GM18868 (cell line): ENCODE data around the gene TMEM151A.
"Not testable (repeated sequence)": the region's sequence is repeated elsewhere in the genome, so short reads cannot be mapped to it uniquely, and the experiment has no call there.

ENCODE experiments used
- ATAC-seq: cut with Tn5 transposase; IDR thresholded peaks from one replicate; pipeline ENCODE4 v1.9.1; 2021; ENCODE audit warnings: mild to moderate bottlenecking, moderate library complexity; ENCODE audit not compliant: unreplicated experiment

Gene TMEM151A

DNA sequence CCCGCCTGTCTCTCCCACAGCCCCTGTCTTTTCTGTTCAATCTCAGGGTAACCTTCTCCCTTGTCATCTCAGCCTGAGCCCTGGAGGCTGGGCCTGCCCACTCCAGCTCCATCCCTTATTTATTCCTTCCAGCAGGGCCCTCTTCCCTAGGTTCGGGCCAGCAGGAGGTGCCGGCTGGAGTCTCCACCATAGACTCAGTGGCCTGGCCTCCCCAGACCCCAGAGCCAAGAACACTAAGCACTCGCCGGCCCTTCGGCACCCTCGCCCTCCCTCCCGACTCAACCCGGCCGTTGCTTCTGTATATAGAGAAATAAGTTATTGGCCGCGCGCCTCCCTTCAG lies 24.7 kb upstream of the TMEM151A start:
- no peak for ATAC-seq

DNA sequence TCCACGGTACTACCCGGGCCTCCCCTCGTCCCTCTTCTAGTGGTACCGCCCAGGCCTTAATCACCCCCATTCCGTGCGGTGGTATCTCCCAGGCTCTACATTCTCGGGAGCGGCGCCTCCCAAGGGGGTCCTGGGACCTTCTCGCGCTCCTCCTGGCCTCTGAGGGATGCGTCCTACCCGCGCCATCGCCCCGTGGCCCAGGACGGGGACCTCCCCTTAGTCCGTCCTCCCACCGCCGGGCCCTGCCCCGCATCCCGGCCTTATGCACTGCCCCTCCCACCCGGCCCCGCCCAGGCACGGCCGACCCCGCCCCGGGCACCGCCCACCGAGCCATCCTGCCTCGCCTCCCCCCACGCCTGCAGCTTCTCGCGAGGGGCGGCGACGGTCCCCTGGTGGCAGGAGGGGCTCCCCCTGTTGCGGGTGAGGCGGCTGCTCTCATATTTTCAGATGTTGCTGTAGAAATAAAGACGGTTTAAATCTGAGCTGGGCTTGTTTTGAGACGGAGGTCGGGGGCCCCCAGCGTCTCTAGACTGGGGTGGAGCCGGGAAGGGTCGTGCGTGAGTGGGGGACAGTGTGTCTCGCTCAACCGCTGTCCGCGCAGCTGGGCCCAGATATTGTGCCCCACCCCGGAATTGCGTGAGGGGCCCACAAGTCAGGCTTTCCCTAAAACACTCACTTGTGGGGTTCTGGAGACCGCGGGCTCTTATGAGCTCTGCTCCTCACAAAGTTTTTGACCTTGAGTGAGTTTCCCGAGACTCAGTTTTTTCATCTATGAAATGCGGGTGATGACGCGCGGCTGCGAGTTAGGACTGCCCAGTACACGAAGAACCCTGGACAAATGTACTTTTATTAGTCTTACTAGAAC lies 24.1 kb upstream of the TMEM151A start:
- ATAC-seq, result peak; percentile 52

DNA sequence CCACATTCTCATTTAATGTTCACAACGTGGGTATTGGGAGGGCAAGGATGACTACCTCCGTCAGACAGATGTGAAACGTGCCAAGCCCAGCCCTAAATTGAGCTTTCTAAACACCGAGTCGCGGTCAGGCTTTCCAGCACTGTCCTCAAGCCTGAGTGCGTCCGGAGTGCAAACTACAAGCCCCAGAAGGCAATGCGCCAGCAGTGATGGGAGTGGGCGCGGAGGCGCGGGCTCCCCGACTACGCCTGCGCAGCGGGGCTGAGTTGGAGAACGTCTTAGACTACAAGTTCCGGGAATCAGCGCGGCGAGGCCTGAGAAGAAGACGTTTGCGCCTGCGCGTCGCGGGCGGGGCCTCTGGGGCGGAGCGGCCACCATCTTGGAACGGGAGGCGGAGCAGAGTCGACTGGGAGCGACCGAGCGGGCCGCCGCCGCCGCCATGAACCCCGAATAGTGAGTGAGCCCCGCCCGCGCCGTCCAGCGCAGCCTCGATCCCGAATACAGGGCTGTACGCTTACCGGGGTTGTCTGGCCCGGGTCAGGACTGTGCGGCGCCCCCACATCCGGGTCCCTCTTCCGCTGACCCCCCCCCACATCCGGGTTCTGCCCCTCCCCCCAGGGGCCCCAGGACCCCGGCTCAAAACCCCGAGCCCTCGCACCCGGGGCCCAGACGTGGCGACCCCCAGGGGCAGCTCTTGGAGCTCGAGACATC lies 23.3 kb upstream of the TMEM151A start, which contains the start of gene RAB1B:
Gene RAB1B (plus strand): TSS at position 396 of the 708 bp plus-strand sequence. CDS start 41 bp downstream, at position 437.
- ATAC-seq, result peak; percentile 76

DNA sequence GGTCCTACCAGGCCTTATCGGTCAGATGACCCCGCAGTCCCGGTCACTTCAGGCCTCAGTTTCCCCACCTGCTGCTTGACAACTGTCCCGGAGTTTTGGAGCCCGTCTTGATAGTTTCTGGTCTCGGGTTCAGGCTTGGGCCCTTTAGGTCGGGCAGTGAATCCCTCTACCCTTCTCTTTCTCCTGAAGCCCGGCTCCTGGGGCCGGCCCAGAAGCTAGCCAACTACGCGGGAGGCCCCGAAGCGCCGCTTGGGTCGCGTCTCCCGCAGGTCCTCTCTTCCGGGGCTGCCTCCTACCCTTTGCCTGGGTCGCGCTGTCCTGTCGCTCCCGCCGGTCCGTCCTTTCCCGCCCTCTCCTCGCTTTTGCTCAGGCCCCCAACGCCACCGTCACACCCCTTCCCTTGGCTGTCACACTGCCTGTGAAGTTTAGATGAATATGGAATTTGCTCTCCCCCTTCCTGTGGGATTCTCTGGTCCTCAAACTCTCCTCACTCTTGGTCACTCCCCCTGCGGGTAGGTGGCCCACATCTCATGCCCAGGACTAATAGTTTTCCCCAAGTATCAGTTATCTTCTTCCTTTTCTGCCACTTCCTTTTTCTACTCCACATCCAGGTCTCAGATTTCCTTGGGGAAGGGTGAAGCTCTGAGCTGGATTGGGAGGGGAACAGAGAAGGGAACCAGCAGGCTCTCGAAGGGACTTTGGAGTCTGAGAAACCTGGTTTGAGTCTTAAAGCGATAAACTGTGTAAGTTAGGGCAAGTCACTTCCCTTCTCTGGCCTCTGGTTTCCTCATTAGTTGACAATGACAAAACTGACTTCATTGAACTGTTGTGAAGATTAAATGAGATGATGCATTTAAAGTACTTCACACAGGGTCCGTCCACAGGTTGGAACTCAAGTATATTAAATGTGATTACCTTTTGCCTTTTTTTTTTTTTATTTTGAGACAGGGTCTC lies 22.5 kb upstream of the TMEM151A start:
- ATAC-seq, result no peak

DNA sequence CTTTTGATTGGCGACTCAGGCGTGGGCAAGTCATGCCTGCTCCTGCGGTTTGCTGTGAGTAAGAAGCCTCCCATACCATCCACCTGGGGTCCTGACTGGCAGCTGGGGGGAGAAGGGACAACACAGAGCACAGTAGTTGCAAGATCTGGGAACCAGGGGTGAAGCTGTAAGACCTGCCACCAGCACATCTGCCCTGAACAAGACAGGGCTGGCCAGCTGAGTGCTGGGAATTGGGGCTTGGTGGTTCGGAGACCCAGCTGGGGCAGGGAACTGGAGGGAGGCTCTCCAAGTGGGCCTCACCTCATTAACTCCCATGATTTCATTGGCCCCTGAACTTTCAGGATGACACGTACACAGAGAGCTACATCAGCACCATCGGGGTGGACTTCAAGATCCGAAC lies 19.9 kb upstream of the TMEM151A start:
- ATAC-seq, result no peak

DNA sequence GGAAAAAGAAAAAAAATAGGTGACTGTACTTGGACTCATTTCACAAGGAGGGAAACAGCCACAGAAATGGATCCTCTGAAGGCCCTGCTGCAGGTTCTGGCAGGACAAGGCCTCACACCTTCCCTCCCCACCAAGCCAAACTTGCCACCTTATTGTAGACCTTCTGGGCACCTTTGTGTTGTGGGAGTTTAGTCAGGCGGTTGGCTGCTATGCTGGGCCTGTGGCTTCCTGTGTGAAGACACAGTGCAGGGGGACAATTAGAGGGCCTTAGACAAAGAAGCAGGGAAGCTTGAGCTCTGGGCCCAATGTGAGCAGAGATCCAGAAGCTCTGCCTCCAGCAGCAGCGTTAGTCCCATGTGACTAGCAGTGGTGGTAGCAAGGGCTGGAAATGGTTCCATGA lies 19.1 kb upstream of the TMEM151A start:
- ATAC-seq, result no peak

DNA sequence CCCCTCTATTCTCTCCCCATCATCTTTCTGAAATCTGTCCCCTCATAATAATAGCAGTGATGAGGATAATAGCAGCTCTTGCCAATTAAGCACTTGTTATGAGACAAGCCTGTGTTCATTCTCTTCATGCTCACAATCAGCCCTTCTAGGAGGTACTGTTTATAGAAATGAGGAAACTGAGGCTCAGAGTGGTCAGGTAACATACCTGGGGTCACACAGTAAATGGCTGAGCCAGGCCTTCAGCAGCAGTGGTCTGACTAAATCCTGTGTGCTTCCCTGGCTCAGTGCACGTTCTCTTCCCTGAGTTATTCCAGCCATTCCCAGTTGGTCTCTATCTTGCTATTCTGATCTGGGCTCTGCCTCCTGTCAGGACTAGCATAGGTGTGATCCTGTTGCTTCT lies 17.5 kb upstream of the TMEM151A start:
- no peak for ATAC-seq

DNA sequence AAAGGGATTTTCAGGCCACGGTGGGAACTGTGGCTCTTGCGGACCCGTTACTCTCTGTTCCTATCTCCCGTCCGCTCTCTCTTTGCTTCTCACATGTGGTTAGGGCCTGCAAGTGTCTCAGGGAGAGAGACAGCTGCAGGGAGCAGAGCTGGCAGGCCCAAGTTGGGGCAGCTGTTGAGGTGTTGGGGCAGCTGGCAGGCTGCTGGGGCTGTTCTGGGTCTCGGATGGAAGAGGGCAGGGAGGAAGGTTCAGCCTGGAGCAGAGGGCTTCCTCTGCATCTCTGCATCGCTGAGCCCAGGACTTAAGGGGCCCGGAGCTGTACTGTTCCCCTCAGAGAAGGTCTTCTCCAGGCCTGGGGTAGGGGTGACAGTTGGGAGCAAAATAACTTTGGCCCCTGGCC lies 16.3 kb upstream of the TMEM151A start:
- ATAC-seq, result no peak

DNA sequence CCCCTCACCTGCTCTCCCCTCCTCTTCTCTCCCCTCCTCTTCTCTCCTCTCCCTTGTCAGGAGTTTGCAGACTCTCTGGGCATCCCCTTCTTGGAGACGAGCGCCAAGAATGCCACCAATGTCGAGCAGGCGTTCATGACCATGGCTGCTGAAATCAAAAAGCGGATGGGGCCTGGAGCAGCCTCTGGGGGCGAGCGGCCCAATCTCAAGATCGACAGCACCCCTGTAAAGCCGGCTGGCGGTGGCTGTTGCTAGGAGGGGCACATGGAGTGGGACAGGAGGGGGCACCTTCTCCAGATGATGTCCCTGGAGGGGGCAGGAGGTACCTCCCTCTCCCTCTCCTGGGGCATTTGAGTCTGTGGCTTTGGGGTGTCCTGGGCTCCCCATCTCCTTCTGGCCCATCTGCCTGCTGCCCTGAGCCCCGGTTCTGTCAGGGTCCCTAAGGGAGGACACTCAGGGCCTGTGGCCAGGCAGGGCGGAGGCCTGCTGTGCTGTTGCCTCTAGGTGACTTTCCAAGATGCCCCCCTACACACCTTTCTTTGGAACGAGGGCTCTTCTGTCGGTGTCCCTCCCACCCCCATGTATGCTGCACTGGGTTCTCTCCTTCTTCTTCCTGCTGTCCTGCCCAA lies 15.6 kb upstream of the TMEM151A start:
- no peak for ATAC-seq

DNA sequence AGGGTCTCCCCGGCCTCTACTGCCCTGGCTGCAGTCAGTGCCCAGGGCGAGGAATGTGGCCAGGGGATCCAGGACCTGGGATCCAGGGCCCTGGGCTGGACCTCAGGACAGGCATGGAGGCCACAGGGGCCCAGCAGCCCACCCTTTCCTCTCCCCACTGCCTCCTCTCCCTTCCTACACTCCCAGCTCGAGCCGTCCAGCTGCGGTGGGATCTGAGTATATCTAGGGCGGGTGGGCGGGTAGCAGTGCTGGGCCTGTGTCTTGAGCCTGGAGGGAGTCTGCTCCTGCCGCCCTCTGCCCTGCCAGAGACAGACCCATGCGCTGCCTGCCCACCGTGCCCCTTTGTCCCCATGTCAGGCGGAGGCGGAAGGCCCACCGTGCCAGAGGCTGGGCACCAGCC lies 15.1 kb upstream of the TMEM151A start:
- not testable (repeated sequence) for ATAC-seq

DNA sequence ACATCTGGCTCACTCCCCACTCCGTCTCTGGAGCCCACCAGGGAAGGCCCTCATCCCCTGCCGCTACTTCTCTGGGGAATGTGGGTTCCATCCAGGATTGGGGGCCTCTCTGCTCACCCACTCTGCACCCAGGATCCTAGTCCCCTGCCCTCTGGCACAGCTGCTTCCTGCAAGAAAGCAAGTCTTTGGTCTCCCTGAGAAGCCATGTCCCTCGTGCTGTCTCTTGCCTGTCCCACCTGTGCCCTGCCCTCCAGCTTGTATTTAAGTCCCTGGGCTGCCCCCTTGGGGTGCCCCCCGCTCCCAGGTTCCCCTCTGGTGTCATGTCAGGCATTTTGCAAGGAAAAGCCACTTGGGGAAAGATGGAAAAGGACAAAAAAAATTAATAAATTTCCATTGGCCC lies 14.6 kb upstream of the TMEM151A start:
- not testable (repeated sequence) for ATAC-seq

DNA sequence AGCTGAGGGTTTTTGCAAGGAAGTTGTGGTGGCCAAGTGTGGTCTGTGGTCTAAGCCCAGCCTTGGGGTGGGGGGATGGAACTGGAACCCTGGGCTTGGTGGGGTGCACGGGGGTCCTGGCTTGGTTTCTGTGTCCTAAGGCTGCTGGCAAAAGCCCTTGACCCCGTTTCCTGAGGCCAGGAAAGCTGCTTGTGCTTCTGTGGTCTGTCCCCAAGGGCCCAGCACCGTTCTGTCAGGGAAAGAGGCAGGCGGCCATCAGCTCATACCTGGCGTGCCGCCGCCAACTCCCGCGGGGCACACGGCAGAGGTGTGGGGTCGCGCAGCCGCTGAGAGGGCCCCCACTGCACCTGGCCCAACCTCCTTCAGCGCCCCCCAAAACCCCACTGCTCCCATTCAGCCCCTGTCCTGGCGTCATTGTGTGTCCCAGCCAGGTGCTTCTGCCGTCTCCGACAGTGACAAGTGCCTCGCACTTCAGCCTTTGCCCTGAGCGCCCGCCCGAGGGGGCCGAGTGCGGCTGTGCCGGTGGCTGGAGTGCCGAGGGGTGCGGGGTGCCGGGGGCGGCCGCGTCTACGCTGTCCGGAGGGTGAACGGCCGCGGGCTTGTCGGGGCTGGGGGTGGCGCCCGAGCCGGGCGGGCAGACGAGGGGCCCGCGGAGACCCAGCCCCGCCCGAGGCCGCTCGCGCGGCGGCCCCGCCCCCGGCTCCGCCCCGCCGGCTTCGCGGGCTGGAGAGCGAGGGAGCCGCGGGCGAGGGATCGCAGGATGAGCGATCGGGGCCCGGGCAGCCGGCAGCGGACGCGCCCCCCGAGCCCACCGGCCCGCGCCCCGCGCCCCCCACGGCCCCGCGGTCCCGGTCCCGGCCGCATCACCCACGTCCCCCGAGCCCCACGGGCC lies 14.0 kb upstream of the TMEM151A start, which contains the start of gene CNIH2:
Gene CNIH2 (plus strand): TSS at position 705 of the 892 bp plus-strand sequence. CDS start 282 bp downstream, outside the sequence.
- no peak for ATAC-seq

DNA sequence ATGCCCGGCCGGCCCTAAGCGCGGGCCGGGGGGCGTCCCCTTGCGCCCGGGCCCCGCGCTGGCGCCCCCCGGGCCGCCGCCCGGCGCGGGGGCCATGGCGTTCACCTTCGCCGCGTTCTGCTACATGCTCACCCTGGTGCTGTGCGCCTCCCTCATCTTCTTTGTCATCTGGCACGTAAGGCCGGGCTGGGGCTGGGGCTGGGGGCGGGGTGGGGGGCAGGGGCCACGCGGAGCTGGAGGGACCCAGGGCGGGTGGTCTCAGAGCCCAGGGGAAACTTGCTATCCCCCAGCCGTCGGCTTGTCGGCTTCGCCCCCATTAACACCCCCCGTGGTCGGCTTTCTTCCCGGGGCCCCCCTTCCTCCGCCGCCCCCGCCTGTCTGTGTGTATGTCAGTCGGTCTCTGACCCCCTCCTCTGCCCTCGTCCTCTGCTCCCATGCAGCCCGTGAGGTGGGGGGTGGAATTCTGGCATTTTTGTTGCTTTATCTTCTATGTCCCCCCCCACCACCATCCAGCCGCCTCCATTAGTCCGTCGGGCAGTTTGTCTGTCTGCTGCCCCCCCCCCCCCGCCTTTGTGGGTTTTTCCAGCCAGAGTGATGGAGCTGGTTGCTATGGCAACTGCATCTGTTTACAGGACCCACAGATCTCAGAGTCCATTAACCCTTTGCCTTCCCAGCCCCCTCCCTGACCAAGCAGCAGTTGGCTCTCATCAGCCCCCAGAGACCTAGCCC lies 13.2 kb upstream of the TMEM151A start:
- ATAC-seq, result no peak

DNA sequence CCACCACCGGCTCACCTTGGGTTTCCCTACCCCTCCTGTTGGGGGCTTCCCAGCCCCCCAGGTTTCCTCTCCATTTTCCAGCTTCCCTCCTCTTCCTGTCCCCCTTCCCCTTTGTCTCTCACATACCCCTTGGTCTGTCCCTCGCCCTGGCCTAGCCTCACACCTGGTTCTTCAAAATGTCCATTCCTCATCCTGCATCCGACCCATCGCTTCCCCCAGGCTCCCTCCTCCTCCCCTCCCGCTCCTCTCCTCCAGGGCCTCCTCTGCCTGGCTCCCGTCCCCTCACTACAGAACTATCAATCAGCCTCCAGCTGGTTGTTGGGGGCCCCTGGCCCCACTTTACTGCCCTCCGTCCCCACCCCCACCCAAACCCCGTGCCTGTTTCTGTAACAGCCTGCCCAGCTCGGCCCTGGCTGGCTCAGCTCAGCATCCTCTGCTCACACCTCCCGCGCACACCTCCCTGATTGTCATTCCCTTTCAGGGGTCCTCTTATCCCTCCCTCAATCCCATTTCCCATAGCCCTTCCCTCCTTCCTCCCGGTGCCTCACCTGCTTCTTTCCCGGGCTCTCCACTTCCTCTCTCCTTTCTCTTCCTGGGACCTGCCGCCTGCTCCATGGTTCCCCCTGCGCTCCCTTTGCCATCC lies 12.5 kb upstream of the TMEM151A start:
- ATAC-seq, result no peak

DNA sequence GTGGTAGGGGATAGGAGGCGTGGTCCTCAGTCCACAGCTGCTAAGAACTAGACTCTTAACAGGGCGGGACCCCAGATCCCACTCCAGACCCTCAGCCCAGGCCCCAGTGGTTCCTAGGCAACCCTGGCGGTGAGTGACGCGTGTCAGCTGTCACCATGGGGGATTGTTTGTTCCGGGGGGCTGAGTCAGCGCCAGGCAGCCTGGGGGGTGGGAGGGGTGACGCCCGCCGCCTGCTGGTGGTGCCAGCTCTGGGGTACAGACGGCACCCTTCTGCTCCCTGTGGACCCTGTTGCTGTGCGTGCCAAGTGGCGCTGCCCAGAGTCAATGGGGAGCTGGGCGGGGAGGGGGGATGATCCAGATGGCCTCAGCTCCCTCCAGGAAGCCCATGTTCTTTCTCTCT lies 11.3 kb upstream of the TMEM151A start:
- no peak for ATAC-seq

DNA sequence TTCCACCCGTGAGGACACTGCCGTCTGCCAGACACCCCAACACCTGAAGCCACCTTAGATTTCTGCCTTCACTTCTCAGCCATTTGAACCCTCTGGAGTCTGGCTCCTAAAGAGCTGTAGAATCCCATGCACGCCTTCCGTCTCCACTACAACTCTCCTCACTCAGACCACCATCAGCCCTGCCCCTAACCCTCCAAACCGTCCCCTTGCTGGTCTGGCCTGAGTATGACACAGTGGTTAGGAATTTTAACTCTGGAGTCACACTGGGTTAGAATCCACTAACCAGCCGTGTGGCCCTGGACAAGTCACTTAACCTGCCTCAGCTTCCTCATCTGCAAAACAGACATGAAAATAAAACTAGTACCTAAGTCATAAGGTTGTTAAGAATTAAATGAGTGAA lies 10.7 kb upstream of the TMEM151A start:
- no peak for ATAC-seq

DNA sequence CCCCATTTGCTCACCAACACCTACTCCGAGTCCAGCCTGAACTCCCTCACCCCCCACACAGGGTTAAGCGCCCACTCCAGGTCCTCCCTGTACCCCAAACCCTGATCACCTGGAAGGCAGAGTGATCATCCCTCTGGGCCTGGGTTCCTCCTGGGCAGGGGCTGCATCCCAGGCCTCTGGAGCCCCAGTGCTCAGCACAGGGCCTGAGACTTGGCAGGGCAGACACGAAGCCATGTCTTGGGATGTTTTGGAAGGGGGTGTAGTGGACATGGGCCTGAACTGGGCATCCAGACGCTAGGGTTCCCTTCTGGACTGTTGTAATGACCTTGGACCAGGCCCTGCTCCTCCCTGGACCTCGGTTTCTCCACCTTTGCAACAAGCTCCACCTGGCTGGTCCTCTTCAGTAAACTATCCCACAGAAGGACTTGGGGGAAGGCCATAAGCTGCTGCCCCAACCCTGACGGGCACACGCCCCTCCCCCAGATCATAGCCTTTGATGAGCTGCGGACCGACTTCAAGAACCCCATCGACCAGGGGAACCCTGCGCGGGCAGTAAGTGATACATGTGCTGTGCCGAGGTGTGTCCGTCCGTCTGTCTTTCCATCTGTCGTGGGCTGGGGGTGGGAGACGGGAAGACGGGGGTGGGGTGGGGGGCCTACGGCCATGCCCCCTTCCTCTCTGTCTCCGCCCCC lies 9.8 kb upstream of the TMEM151A start:
- ATAC-seq, result no peak
